PFSK-1 (cell line): ENCODE results near the gene CSGALNACT2.

Source experiments
- FOXP2 ChIP-seq: optimal IDR thresholded peaks from 2 replicates; pipeline ENCODE3; 2011; ENCODE audit warnings: borderline replicate concordance, control low read depth, inconsistent platforms; ENCODE audit not compliant: insufficient read depth; ENCODE audit errors: extremely low read length, extremely low read depth
- POLR2AphosphoS5 ChIP-seq: IDR thresholded peaks from 2 replicates; pipeline ENCODE4 v1.6.1; 2012; ENCODE audit warnings: low read depth, mild to moderate bottlenecking, control low read depth, low read length, moderate library complexity
- REST ChIP-seq, 2 experiments: IDR thresholded peaks; 2 replicates each; pipeline versions ENCODE4 v1.6.1 to v1.8.0; 2011 to 2012; ENCODE audit warnings: low read depth in 2 of 2, low read length in 2 of 2, control low read depth in 1 of 2, inconsistent platforms in 1 of 2, mild to moderate bottlenecking in 1 of 2, moderate library complexity in 1 of 2; ENCODE audit not compliant: insufficient read depth in 1 of 2
- SIN3A ChIP-seq: IDR thresholded peaks from 2 replicates; pipeline ENCODE4 v1.6.1; 2012; ENCODE audit warnings: mild to moderate bottlenecking, low read length, moderate library complexity, borderline replicate concordance; ENCODE audit not compliant: insufficient read depth
- TAF1 ChIP-seq: IDR thresholded peaks from 2 replicates; pipeline ENCODE4 v1.6.1; 2012; ENCODE audit warnings: low read length, control low read depth, borderline replicate concordance; ENCODE audit not compliant: insufficient read depth

The CSGALNACT2 gene

GRCh38 chr10:43205681-43206390, 67.6 kb downstream of the CSGALNACT2 start:
- TF ChIP-seq SIN3A, result no peak
- no peak for TF ChIP-seq REST (IDR thresholded peaks at IDR 0.05; ENCODE audit: insufficient read depth in 1 of 2, low read depth in 2 of 2, low read length in 2 of 2)
- no peak for TF ChIP-seq TAF1
- no peak for TF ChIP-seq FOXP2
- TF ChIP-seq POLR2AphosphoS5, result no peak

- no peak for TF ChIP-seq FOXP2
- no peak for TF ChIP-seq POLR2AphosphoS5
- TF ChIP-seq REST (IDR thresholded peaks at IDR 0.05; ENCODE audit: insufficient read depth in 1 of 2, low read depth in 2 of 2, low read length in 2 of 2), result no peak
- TF ChIP-seq SIN3A, result no peak
- no peak for TF ChIP-seq TAF1
Observed at GRCh38 chr10:43206391-43207235, 68.4 kb downstream of the CSGALNACT2 start.

- TF ChIP-seq REST (IDR thresholded peaks at IDR 0.05; ENCODE audit: insufficient read depth in 1 of 2, low read depth in 2 of 2, low read length in 2 of 2) (no peak), FOXP2 (no peak), SIN3A (no peak), POLR2AphosphoS5 (no peak), TAF1 (no peak)
Observed at GRCh38 chr10:43208147-43209073, 70.2 kb downstream of the CSGALNACT2 start.

GRCh38 chr10:43209074-43209455, 70.8 kb downstream of the CSGALNACT2 start:
- TF ChIP-seq SIN3A (no peak), POLR2AphosphoS5 (no peak), FOXP2 (no peak), REST (IDR thresholded peaks at IDR 0.05; ENCODE audit: insufficient read depth in 1 of 2, low read depth in 2 of 2, low read length in 2 of 2) (no peak), TAF1 (no peak)
